Neural progenitor cell (in vitro differentiated cells): Measurements from ENCODE around the gene TMEM126A. TPM values are rescaled to one million over a fixed set of nuclear protein-coding genes. Genes with fewer than 3 reads are reported as not detected.

Experiments used
- DNase-seq: peaks from one replicate; pipeline ENCODE4 v3.0.0-alpha.2; 2016; ENCODE audit warnings: low spot score
- H2AFZ ChIP-seq: fragments of 200-600 bp; sonication (generic); replicated peaks from 2 replicates; pipeline ENCODE4 v1.6.1; 2016; ENCODE audit warnings: antibody characterized with exemption
- H3F3A ChIP-seq: fragments of 200-600 bp; sonication (generic); 2 replicates; pipeline ENCODE4 v1.6.1; 2016; ENCODE audit warnings: antibody characterized with exemption, low read depth
- H3K27ac ChIP-seq: fragments of 200-600 bp; sonication (generic); 2 replicates; pipeline ENCODE4 v1.5.1; 2016; ENCODE audit warnings: mild to moderate bottlenecking
- H3K27me3 ChIP-seq: fragments of 200-600 bp; sonication (generic); 2 replicates; pipeline ENCODE4 v1.6.1; 2016; ENCODE audit warnings: mild to moderate bottlenecking, moderate library complexity
- H3K36me3 ChIP-seq: fragments of 200-600 bp; sonication (generic); 2 replicates; pipeline ENCODE4 v1.5.1; 2016
- H3K4me1 ChIP-seq: fragments of 200-600 bp; sonication (generic); 2 replicates; pipeline ENCODE4 v1.6.1; 2016; ENCODE audit warnings: mixed run types
- H3K4me2 ChIP-seq: fragments of 200-600 bp; sonication (generic); 2 replicates; pipeline ENCODE4 v1.6.1; 2016
- H3K4me3 ChIP-seq: fragments of 200-600 bp; sonication (generic); 2 replicates; pipeline ENCODE4 v1.5.1; 2016
- H3K79me2 ChIP-seq: fragments of 200-600 bp; sonication (generic); 2 replicates; pipeline ENCODE4 v1.6.1; 2016; ENCODE audit warnings: low read depth
- H3K9ac ChIP-seq: fragments of 200-600 bp; sonication (generic); 2 replicates; pipeline ENCODE4 v1.6.1; 2016
- H3K9me3 ChIP-seq: fragments of 200-600 bp; sonication (generic); 2 replicates; pipeline ENCODE4 v1.5.1; 2016; ENCODE audit warnings: low read depth
- H4K20me1 ChIP-seq: fragments of 200-600 bp; sonication (generic); 2 replicates; pipeline ENCODE4 v1.6.1; 2016; ENCODE audit warnings: low read depth
- H3K27ac Mint-ChIP-seq: 3 replicates; pipeline ENCODE4 v1.8.0; 2021; ENCODE audit warnings: mixed read lengths
- H3K27me3 Mint-ChIP-seq: 2 replicates; pipeline ENCODE4 v1.8.0; 2022; ENCODE audit warnings: low read depth, mild to moderate bottlenecking, inconsistent platforms, moderate library complexity, mixed read lengths; ENCODE audit not compliant: insufficient read depth
- H3K36me3 Mint-ChIP-seq: 3 replicates; pipeline ENCODE4 v1.8.0; 2021; ENCODE audit warnings: mixed read lengths
- H3K4me1 Mint-ChIP-seq: 3 replicates; pipeline ENCODE4 v1.8.0; 2021; ENCODE audit warnings: mixed read lengths
- H3K4me3 Mint-ChIP-seq: 3 replicates; pipeline ENCODE4 v1.8.0; 2021; ENCODE audit warnings: mild to moderate bottlenecking, moderate library complexity, mixed read lengths
- H3K9me3 Mint-ChIP-seq: 3 replicates; pipeline ENCODE4 v1.8.0; 2020; ENCODE audit warnings: mixed read lengths
- EZH2 ChIP-seq: fragments of 200-600 bp; sonication (generic); IDR thresholded peaks from 2 replicates; pipeline ENCODE4 v1.6.1; 2017; ENCODE audit warnings: antibody characterized with exemption, mild to moderate bottlenecking, moderate library complexity
- EZH2phosphoT487 ChIP-seq: fragments of 200-600 bp; sonication (generic); IDR thresholded peaks from 2 replicates; pipeline ENCODE4 v1.6.1; 2017; ENCODE audit warnings: antibody characterized with exemption
- total RNA-seq: library from RNA; depleted of rRNA; stranded (reverse); fragments of >200 nt; gene quantifications from 2 replicates; pipeline ENCODE4 v1.2.3, GENCODE V29; 2015; ENCODE audit warnings: low replicate concordance
- TF ChIP-seq, protein P1 (sequence below): fragments of 200-600 bp; sonication (generic); IDR thresholded peaks from 2 replicates; pipeline ENCODE4 v1.5.1; 2017; ENCODE audit warnings: antibody characterized with exemption, mild to moderate bottlenecking

Gene TMEM126A
- total RNA-seq, 1 donor from 2014 or later = 47.9 TPM

GRCh38 chr11:85619499-85619898 lies 28.3 kb upstream of the TMEM126A start:
- H3K9me3 ChIP-seq = no peaks in the 10 kb centered on the region
- TF ChIP-seq, protein P1, sequence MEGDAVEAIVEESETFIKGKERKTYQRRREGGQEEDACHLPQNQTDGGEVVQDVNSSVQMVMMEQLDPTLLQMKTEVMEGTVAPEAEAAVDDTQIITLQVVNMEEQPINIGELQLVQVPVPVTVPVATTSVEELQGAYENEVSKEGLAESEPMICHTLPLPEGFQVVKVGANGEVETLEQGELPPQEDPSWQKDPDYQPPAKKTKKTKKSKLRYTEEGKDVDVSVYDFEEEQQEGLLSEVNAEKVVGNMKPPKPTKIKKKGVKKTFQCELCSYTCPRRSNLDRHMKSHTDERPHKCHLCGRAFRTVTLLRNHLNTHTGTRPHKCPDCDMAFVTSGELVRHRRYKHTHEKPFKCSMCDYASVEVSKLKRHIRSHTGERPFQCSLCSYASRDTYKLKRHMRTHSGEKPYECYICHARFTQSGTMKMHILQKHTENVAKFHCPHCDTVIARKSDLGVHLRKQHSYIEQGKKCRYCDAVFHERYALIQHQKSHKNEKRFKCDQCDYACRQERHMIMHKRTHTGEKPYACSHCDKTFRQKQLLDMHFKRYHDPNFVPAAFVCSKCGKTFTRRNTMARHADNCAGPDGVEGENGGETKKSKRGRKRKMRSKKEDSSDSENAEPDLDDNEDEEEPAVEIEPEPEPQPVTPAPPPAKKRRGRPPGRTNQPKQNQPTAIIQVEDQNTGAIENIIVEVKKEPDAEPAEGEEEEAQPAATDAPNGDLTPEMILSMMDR = no peak
- no peak for TF ChIP-seq EZH2phosphoT487
- H3K79me2 ChIP-seq = no peaks in the 10 kb centered on the region
- no peaks in the 10 kb centered on the region for H3K4me1 Mint-ChIP-seq
- H2AFZ ChIP-seq = no peak overlapping the region
- no peak overlapping the region for H3K27ac ChIP-seq
- H3K4me2 ChIP-seq = no peak overlapping the region
- no peak overlapping the region for H3K9ac ChIP-seq
- H4K20me1 ChIP-seq = no peaks in the 10 kb centered on the region
- no peaks in the 10 kb centered on the region for H3K36me3 ChIP-seq
- no peak overlapping the region for H3K27ac Mint-ChIP-seq
- H3F3A ChIP-seq = no peaks in the 10 kb centered on the region
- H3K4me3 Mint-ChIP-seq = no peak overlapping the region
- no peak for DNase-seq
- no peak overlapping the region for H3K4me3 ChIP-seq
- no peaks in the 10 kb centered on the region for H3K9me3 Mint-ChIP-seq
- H3K4me1 ChIP-seq = no peaks in the 10 kb centered on the region
- no peaks in the 10 kb centered on the region for H3K27me3 ChIP-seq
- no peaks in the 10 kb centered on the region for H3K36me3 Mint-ChIP-seq
- H3K27me3 Mint-ChIP-seq = no peaks in the 10 kb centered on the region

- Histone ChIP-seq H4K20me1 (no peaks in the 10 kb centered on the region), H3K9me3 (no peaks in the 10 kb centered on the region), H3K27ac (no peak overlapping the region), H3K36me3 (no peaks in the 10 kb centered on the region), H3K9ac (no peak overlapping the region), H3K4me2 (no peak overlapping the region), H3K79me2 (no peaks in the 10 kb centered on the region), H3F3A (no peaks in the 10 kb centered on the region), H3K4me1 (no peaks in the 10 kb centered on the region), H3K4me3 (no peak overlapping the region), H2AFZ (no peak overlapping the region), H3K27me3 (no peaks in the 10 kb centered on the region)
- no peak for DNase-seq
- Mint-ChIP-seq H3K9me3 (no peaks in the 10 kb centered on the region), H3K27me3 (no peaks in the 10 kb centered on the region), H3K4me3 (no peak overlapping the region), H3K27ac (no peak overlapping the region), H3K4me1 (peaks cover under 1% of the 10 kb centered on the region), H3K36me3 (no peaks in the 10 kb centered on the region)
- TF ChIP-seq, protein P1 = no peak
- TF ChIP-seq EZH2phosphoT487 = no peak
Observed at GRCh38 chr11:85620256-85620655, 27.5 kb upstream of the TMEM126A start.

GRCh38 chr11:85626496-85626895 lies 21.3 kb upstream of the TMEM126A start:
- Histone ChIP-seq H3K27me3 (no peaks in the 10 kb centered on the region), H3K4me1 (peaks cover 22% of the 10 kb centered on the region), H3F3A (peaks cover 11% of the 10 kb centered on the region), H3K27ac (no peak overlapping the region), H3K4me3 (peak overlapping the region; percentile 82), H3K4me2 (peak overlapping the region; percentile 82), H3K9ac (no peak overlapping the region), H2AFZ (peak overlapping the region; percentile 74), H3K36me3 (peaks cover under 1% of the 10 kb centered on the region), H3K79me2 (peaks cover 41% of the 10 kb centered on the region), H3K9me3 (no peaks in the 10 kb centered on the region), H4K20me1 (no peaks in the 10 kb centered on the region)
- no peak overlapping the region for H3K27ac Mint-ChIP-seq
- TF ChIP-seq EZH2 = no peak
- no peak for TF ChIP-seq EZH2phosphoT487
- TF ChIP-seq, protein P1 = no peak
- H3K4me3 Mint-ChIP-seq = peak overlapping the region; percentile 97
- H3K9me3 Mint-ChIP-seq = no peaks in the 10 kb centered on the region
- H3K4me1 Mint-ChIP-seq = peaks cover 20% of the 10 kb centered on the region
- H3K27me3 Mint-ChIP-seq = peaks cover 4% of the 10 kb centered on the region
- H3K36me3 Mint-ChIP-seq = no peaks in the 10 kb centered on the region
- no peak for DNase-seq
